Epithelial cell of alveolus of lung (primary cell): Measurements from ENCODE around the gene COL3A1. TPM values are rescaled to one million over a fixed set of nuclear protein-coding genes. Genes with fewer than 3 reads are reported as not detected.

Source experiments
- total RNA-seq: library from RNA; depleted of rRNA; stranded (reverse); fragments of >200 nt; gene quantifications from 2 replicates; pipeline ENCODE4 v1.2.1, GENCODE V29; 2015

Gene COL3A1
- total RNA-seq: 1,834 and 2,433 TPM in 2 replicates

DNA sequence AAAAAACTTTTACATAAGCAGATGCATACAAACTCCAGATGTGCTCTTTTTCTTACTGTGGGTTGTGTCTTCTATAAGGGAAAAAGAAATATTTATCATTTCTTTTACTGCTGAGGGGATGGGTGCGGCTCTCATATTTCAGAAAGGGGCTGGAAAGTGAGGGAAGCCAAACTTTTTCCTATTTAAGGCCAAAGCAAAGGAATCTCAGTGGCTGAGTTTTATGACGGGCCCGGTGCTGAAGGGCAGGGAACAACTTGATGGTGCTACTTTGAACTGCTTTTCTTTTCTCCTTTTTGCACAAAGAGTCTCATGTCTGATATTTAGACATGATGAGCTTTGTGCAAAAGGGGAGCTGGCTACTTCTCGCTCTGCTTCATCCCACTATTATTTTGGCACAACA, at the start of gene COL3A1:
Gene COL3A1 (plus strand): TSS at position 210 of the 400 bp plus-strand sequence. CDS start 117 bp downstream, at position 327.

Other genes starting within 250 kb of the COL3A1 start
- 427 and 529 TPM in 2 replicates for gene COL5A2, start 205.4 kb downstream of the COL3A1 start, total RNA-seq